ENCODE data around the gene ITGB6. TPM values are rescaled to one million over a fixed set of nuclear protein-coding genes. Genes with fewer than 3 reads are reported as not detected.

Gene ITGB6
- total and polyA plus RNA-seq, 2 of the 8 experiments (the other 6 are each of a cell fraction or from before 2014, with no cell fraction given): not detected

DNA sequence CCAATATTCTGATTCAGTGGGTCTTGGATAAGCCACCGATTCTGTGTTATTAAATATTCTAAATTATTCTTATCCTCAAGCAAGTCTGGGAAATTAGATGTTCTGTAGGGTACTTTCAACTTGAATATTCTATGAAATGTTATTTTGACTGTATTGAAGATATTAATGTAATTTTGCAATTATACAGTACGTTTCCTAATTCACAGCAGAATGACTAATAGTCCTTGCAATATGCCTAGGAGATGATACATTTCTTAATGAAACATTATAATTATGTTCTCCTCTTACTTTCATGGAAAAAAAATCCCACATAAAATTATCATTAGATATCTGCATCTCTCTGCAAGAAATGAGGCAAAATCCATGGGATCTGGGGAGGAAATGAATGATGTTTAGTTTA lies 91.4 kb downstream of the ITGB6 start:
- Histone ChIP-seq H3K36me3 (ENCODE audit: control insufficient read depth in 2 of 4, insufficient read depth in 4 of 4, low read length in 3 of 4) (no peaks in the 10 kb centered on the region), H4K5ac (ENCODE audit: insufficient read length, low read depth, low read length) (no peak overlapping the region), H3K9me3 (ENCODE audit: insufficient read depth in 2 of 2, low read depth in 1 of 2, low read length in 1 of 2) (no peaks in the 10 kb centered on the region), H3K23ac (ENCODE audit: insufficient read length) (no peak overlapping the region), H2BK15ac (ENCODE audit: low read length) (no peak overlapping the region), H4K8ac (ENCODE audit: extremely low read depth, insufficient read depth, low read length) (no peak overlapping the region), H2BK20ac (ENCODE audit: low read length) (no peak overlapping the region), H4K20me1 (replicated peaks in 1 of 2; ENCODE audit: control insufficient read depth in 1 of 2, insufficient read depth in 2 of 2, low read length in 2 of 2) (no peaks in the 10 kb centered on the region), H3K27me3 (replicated peaks in 1 of 4; ENCODE audit: control insufficient read depth in 3 of 4, extremely low read depth in 1 of 4, insufficient read depth in 3 of 4, low read length in 3 of 4) (no peaks in the 10 kb centered on the region), H4K91ac (replicated peaks; ENCODE audit: insufficient read length, low read length) (no peak overlapping the region), H2BK5ac (ENCODE audit: low read depth, low read length) (no peak overlapping the region), H3K79me2 (ENCODE audit: control insufficient read depth in 1 of 2, insufficient read depth in 2 of 2, low read length in 2 of 2) (no peaks in the 10 kb centered on the region), H3K4me1 (replicated peaks in 1 of 4; ENCODE audit: control insufficient read depth in 3 of 4, insufficient read depth in 4 of 4, low read length in 3 of 4) (peaks cover 0 to 2% (median 0%) of the 10 kb centered on the region in 4 experiments; a peak in 1 of 7 replicates), H3K23me2 (ENCODE audit: low read depth, low read length) (no peaks in the 10 kb centered on the region), H2BK12ac (ENCODE audit: low read depth, low read length) (no peak overlapping the region), H3K14ac (ENCODE audit: insufficient read length) (no peak overlapping the region), H3K56ac (replicated peaks; ENCODE audit: insufficient read length, low read depth, low read length) (no peak overlapping the region), H3K4ac (replicated peaks; ENCODE audit: insufficient read length, low read depth, low read length) (no peak overlapping the region), H3K18ac (ENCODE audit: extremely low read depth, low read length) (no peak overlapping the region), H2AFZ (ENCODE audit: low read length) (no peak overlapping the region), H3K4me2 (ENCODE audit: insufficient read depth in 1 of 2, low read depth in 2 of 2, low read length in 2 of 2) (no peak overlapping the region), H3K79me1 (ENCODE audit: low read depth, low read length) (no peaks in the 10 kb centered on the region), H2BK120ac (replicated peaks; ENCODE audit: low read depth, low read length) (no peak overlapping the region), H2AK5ac (ENCODE audit: low read depth, low read length) (no peak overlapping the region), H3K4me3 (ENCODE audit: extremely low read depth in 1 of 4, insufficient read depth in 2 of 4, low read depth in 3 of 4, low read length in 4 of 4) (no peak overlapping the region), H3K9ac (replicated peaks in 1 of 4; ENCODE audit: extremely low read depth in 1 of 4, low read depth in 3 of 4, low read length in 3 of 4) (no peak overlapping the region), H3K27ac (ENCODE audit: low read depth, low read length) (no peak overlapping the region)
- CTCF ChIA-PET (ENCODE audit: partially characterized antibody): interaction anchor here (0.8 to 5.1 kb wide), 21 partner anchors 8 to 885 kb away, joined by 3 to 43 read pairs (median 5); no protein-coding TSS in a partner anchor
- FAIRE-seq: no peak
- 71% methylated on average over 2 of the region's 2 CpGs; no CpG with 5 or more reads in 1 of the 2 experiments for WGBS, 2 experiments (ENCODE audit: extremely low coverage in 1 of 2, insufficient coverage in 1 of 2, insufficient read length in 1 of 2, insufficient replicate concordance in 2 of 2, low coverage in 1 of 2, low lambda C conversion rate in 2 of 2, missing lambda C conversion rate in 1 of 2)
- TF ChIP-seq SP4 (IDR thresholded peaks at IDR 0.05; ENCODE audit: low read length) (no peak), SP1 (IDR thresholded peaks at IDR 0.05; ENCODE audit: low read depth, low read length) (no peak), TBP (IDR thresholded peaks at IDR 0.05; ENCODE audit: low read depth, low read length) (no peak), JUND (IDR thresholded peaks at IDR 0.05; ENCODE audit: low read length) (no peak), CHD2 (IDR thresholded peaks at IDR 0.05; ENCODE audit: low read length) (no peak), MAFK (IDR thresholded peaks at IDR 0.05; ENCODE audit: low read depth, low read length) (no peak), RFX5 (IDR thresholded peaks at IDR 0.05; ENCODE audit: borderline replicate concordance, low read depth, low read length) (no peak)
- no peak for DNase-seq (ENCODE audit: low read depth in 1 of 2, low spot score in 2 of 2)
- POLR2A ChIA-PET (ENCODE audit: partially characterized antibody): no interaction called here

Data from H1 (cell line).